ENCODE measurements around the gene FOXI2. TPM values are rescaled to one million over a fixed set of nuclear protein-coding genes. Genes with fewer than 3 reads are reported as not detected.

The FOXI2 gene
- under 1 TPM in 7 of 9 donors, not detected in 2; 0.14 to 0.61 (median 0.28) TPM for total RNA-seq
- under 1 TPM in 1 of 2 donors, not detected in 1; 0.30 TPM for polyA plus RNA-seq
- long read RNA-seq, donor 1 = 0 reads
- long read RNA-seq, donor 2 = 0 reads
- long read RNA-seq, donor 3 = 0 reads

- no peaks in the 10 kb centered on the region for H3K9me3 ChIP-seq
- 0 to 2% (median 1%) methylated on average over 37 to 66 of the region's 66 CpGs for WGBS, 4 donors
- peak within 1 kb of the TSS in 8 of 12 donors; percentile 36 to 79 (median 63) for H3K27ac ChIP-seq
- TF ChIP-seq POLR2A (IDR thresholded peaks at IDR 0.05) = no peak
- TF ChIP-seq CTCF (IDR thresholded peaks at IDR 0.05) = no peak
- H3K36me3 ChIP-seq = no peaks in the 10 kb centered on the region
- peaks cover 24 to 86% (median 62%) of the 10 kb centered on the region in 9 donors for H3K27me3 ChIP-seq
- H3K4me1 ChIP-seq = peaks cover 0 to 34% (median 3%) of the 10 kb centered on the region in 12 donors
- peak within 1 kb of the TSS in 11 of 12 donors; percentile 16 to 53 (median 45) for H3K4me3 ChIP-seq
- DNase-seq = peak in 2 of 5 donors; percentile 35 to 36
- ATAC-seq = peak in 3 of 4 donors; percentile 21 to 84 (median 24)
- intact Hi-C loops (cut with DNase I) = no loop called here
Observed at GRCh38 chr10:127736915-127737562, at the start of gene FOXI2. FOXI2 (plus strand) TSS chr10:127737185; CDS start chr10:127737274, 89 bp downstream.

GRCh38 chr10:127687548-127687947 lies 49.4 kb upstream of the FOXI2 start:
- Histone ChIP-seq H3K9me3 (no peaks in the 10 kb centered on the region), H3K36me3 (no peaks in the 10 kb centered on the region), H3K27ac (no peak overlapping the region), H3K4me1 (no peaks in the 10 kb centered on the region), H3K4me3 (no peak overlapping the region), H3K27me3 (peaks cover 0 to 5% (median 0%) of the 10 kb centered on the region in 9 donors)
- 62 to 67% (median 64%) methylated on average over 6 of the region's 6 CpGs for WGBS, 4 donors
- DNase-seq = no peak
- TF ChIP-seq POLR2A (IDR thresholded peaks at IDR 0.05) (no peak), CTCF (IDR thresholded peaks at IDR 0.05) (no peak)
- ATAC-seq = no peak
- intact Hi-C loops (cut with DNase I) = no loop called here

GRCh38 chr10:127690176-127690835 lies 46.7 kb upstream of the FOXI2 start:
- no peaks in the 10 kb centered on the region for H3K36me3 ChIP-seq
- H3K27me3 ChIP-seq = peaks cover 0 to 6% (median 0%) of the 10 kb centered on the region in 9 donors
- intact Hi-C loops (cut with DNase I) = no loop called here
- DNase-seq = no peak
- no peak for TF ChIP-seq CTCF (IDR thresholded peaks at IDR 0.05)
- H3K4me3 ChIP-seq = no peak overlapping the region
- WGBS, 4 donors = 68 to 85% (median 75%) methylated on average over 2 of the region's 2 CpGs
- no peaks in the 10 kb centered on the region for H3K9me3 ChIP-seq
- no peak overlapping the region for H3K27ac ChIP-seq
- ATAC-seq = no peak
- no peaks in the 10 kb centered on the region for H3K4me1 ChIP-seq

GRCh38 chr10:127694580-127695193 lies 42.3 kb upstream of the FOXI2 start:
- no peak overlapping the region for H3K27ac ChIP-seq
- no peaks in the 10 kb centered on the region for H3K4me1 ChIP-seq
- intact Hi-C loops (cut with DNase I) = no loop called here
- no peak for ATAC-seq
- peaks cover 0 to 9% (median 3%) of the 10 kb centered on the region in 9 donors for H3K27me3 ChIP-seq
- TF ChIP-seq CTCF (IDR thresholded peaks at IDR 0.05) = peak in 5 of 12 donors; percentile 15 to 42 (median 18)
- no peak for TF ChIP-seq POLR2A (IDR thresholded peaks at IDR 0.05)
- no peak for DNase-seq
- 21 to 35% (median 33%) methylated on average over 8 of the region's 8 CpGs for WGBS, 4 donors
- H3K4me3 ChIP-seq = no peak overlapping the region
- H3K9me3 ChIP-seq = no peaks in the 10 kb centered on the region
- no peaks in the 10 kb centered on the region for H3K36me3 ChIP-seq

All from heart left ventricle (tissue), 16 donors.